GM21529 (cell line): ENCODE results near the gene NKX2-8.
"Not testable (repeated sequence)": the region's sequence is repeated elsewhere in the genome, so short reads cannot be mapped to it uniquely, and the experiment has no call there.

Experiments used
- ATAC-seq: cut with Tn5 transposase; IDR thresholded peaks from one replicate; pipeline ENCODE4 v1.9.1; 2021; ENCODE audit not compliant: unreplicated experiment

Gene NKX2-8

GRCh38 chr14:36580141-36580855 is 2.1 kb downstream of the NKX2-8 start:
- no peak for ATAC-seq

- ATAC-seq: no peak
Observed at GRCh38 chr14:36579573-36580140, 2.8 kb downstream of the NKX2-8 start.

GRCh38 chr14:36579001-36579555 is 3.3 kb downstream of the NKX2-8 start:
- ATAC-seq: no peak

GRCh38 chr14:36570065-36570464 is 12.3 kb downstream of the NKX2-8 start:
- no peak for ATAC-seq

- ATAC-seq: peak; percentile 48
Observed at GRCh38 chr14:36556811-36557433, 25.5 kb downstream of the NKX2-8 start.

- ATAC-seq: no peak
Observed at GRCh38 chr14:36555998-36556743, 26.2 kb downstream of the NKX2-8 start.

- ATAC-seq: no peak
Observed at GRCh38 chr14:36553656-36554260, 28.7 kb downstream of the NKX2-8 start.

- ATAC-seq: no peak
Observed at GRCh38 chr14:36550899-36551298, 31.5 kb downstream of the NKX2-8 start.

- not testable (repeated sequence) for ATAC-seq
Observed at GRCh38 chr14:36544280-36544679, 38.1 kb downstream of the NKX2-8 start.

GRCh38 chr14:36538051-36538450 is 44.4 kb downstream of the NKX2-8 start:
- ATAC-seq: no peak
